GM18520 (cell line): Measurements from ENCODE around the gene AGT.
"Not testable (repeated sequence)": the region's sequence is repeated elsewhere in the genome, so short reads cannot be mapped to it uniquely, and the experiment has no call there.

Experiments used
- ATAC-seq: cut with Tn5 transposase; IDR thresholded peaks from one replicate; pipeline ENCODE4 v1.9.1; 2021; ENCODE audit not compliant: unreplicated experiment

Gene AGT

GRCh38 chr1:230744382-230744781 lies 30.5 kb upstream of the AGT start:
- ATAC-seq: no peak

DNA sequence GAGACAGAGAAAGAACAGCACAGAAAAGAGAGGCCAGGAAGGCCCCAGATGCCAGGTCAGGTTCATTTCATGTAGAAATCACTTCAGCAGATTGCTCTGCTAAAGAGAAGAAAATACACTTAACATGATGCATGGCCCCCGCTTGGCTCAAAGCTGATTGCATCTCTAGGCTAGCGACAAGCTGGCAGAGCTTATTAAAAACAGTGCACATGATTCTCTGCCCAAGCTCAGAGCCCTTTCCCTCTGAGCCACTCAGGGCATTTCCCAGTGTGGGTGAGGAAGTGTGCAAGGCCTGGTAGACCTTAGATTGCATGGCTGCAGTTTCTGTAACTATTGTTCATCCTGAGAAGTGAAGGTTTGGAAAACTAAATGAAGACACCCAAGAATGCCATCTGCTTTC lies 30.0 kb upstream of the AGT start:
- no peak for ATAC-seq

DNA sequence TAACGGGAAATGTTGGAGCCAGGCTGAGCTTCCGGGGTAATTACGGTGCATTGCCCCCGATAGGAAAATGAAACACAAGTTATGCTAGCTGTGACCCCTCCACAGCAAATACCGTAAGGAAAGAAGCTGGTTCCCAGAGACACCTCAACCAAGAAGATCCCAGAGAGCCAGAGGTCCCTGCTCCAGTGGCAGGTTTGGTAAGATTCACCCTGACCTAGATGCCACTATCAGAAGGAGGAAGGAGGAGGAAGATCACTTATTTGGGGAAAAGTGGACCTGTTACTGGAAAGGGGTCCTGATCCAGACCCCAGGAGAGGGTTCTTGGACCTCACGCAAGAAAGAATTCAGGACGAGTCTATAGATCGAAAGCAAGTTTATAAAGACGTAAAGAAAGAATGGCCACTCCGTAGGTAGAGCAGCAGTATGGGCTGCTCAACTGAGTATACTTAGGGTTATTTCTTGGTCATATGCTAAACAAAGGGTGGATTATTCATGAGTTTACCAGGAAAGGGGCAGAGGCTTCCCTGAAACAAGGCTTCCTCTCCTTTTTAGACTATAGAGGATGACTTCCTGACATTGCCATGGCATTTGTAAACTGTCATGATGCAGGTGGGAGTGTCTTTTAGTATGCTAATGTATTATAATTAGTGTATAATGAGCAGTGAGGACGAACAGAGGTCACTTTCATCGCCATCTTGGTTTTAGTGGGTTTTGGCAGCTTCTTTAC lies 25.8 kb upstream of the AGT start:
- ATAC-seq: no peak

DNA sequence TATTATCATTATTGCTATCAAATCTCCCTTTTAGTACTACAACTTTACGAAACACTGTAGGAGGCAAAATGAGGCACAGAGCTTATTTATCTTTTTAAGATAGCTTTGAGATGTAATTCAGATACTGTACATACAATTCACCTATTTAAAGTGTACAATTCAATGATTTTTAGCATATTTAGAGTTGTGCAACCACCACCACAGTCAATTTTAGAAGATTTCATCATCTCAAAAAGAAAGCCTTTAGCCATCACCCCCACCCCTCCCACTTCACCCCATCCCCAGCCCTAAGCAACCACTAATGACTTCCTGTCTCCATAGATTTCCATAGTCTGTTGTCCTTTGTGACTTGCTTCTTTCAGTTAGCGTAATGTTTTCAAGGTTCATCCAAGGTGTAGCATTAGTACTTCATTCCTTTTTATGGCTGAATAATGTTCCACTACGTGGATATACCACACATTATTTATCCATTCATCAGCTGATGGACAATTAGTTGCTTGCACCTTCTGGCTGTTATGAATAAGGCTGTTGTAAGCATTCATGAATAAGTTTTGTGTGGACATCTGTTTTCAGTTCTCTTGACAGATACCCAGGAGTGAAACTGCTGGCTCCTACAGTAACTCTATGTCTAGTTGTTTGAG lies 23.8 kb upstream of the AGT start:
- ATAC-seq: no peak

- no peak for ATAC-seq
Measured at GRCh38 chr1:230735447-230735846, 21.5 kb upstream of the AGT start.

DNA sequence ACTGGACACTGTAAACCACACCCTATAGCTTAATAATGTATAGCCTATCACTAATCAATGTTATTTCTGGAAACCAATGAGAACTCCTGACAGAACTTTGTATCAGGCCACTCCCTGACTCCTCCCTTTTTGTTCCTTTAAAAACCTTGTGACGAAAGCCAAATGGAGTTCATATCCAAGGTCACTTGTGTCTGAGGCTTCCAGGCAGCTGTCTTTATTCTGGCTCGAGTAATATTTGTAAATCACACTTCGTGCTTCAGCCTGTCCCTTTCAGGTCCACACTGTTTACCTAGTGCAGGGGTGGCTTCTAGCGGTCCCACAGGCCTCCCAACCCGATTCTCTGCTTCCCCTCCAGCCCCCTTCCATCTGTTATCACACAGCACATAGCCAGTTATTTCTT lies 17.1 kb upstream of the AGT start:
- no peak for ATAC-seq

DNA sequence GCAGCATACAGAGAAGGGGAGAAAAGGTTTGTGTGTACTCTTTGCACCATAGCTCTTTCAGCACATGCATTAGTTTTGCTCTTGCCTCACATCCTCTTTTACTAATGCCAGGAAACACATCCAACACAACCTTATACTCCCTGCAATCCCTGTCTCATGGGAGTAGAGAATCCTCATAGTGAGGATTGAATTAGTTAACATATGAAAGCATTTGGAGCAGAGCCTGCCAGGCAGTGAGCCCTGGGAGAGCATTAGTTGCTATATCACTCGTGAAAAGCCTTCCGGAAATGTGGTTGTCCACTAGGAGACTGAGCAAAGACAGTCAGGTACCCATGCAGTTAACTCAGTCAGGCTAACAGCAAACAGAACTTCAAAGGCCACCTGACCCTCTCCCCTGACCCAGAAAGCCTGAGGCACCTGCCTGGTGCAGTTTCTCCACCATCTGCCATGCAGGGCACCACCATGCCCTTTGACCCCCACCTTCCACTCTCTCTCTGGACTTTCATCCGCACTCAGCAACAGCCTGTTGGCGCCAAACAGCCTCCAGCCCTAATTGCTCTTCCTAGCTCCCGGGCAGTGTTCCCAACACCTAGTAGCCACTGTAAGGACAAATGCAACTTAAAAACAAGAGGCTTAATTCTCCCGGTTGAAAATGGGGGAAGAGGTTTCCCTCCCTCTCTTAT lies 14.9 kb upstream of the AGT start:
- no peak for ATAC-seq

GRCh38 chr1:230725256-230726012 lies 11.5 kb upstream of the AGT start:
- ATAC-seq: no peak

DNA sequence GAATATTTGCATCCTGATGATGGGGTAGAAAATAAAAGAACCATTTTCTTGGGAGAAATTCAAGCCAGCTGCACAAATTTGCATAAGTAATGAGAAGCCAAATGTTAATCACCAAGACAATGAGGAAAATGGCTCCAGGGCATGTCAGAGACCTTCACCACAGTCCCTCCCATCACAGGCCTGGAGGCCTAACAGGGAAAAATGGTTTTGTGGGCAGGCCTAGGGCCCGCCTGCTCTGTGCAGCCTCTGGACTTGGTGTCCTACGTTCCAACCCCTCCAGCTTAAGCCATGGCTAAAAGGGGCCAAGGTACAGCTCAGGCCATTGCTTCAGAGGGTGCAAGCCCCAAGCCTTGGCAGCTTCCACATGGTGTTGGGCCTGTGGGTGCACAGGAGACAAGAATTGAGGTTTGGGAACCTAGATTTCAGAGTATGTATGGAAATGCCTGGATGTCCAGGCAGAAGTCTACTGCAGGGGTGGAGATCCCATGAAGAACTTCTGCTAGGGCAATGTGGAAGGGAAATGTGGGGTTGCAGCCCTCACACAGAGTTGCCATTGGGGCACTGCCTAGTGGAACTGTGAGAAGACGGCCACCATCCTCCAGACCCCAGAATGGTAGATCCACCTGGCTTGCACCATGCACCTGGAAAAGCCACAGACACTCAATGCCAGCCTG lies 8.1 kb upstream of the AGT start:
- not testable (repeated sequence) for ATAC-seq

DNA sequence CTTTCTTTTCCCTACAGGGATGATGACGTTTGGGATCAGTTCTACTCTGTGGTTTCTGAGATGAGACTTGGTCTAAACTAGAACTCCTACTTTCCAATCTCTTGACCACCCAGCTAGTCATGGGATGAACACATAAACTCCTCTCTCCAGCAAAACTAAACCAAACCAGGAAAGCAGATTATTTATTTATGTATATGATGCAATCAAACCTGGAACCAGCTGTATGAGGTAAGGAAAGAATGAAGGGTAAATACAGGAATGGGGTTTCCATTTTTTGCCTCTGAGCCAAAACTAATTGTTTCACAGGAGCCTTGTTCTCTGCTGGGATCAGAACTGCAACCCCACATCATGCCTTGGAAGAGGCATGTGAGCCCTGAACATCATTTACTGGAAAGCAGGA lies 3.3 kb upstream of the AGT start:
- no peak for ATAC-seq

GRCh38 chr1:230716453-230716852 lies 2.5 kb upstream of the AGT start:
- not testable (repeated sequence) for ATAC-seq

- ATAC-seq: no peak
Measured at GRCh38 chr1:230715510-230715909, 1.6 kb upstream of the AGT start.

- no peak for ATAC-seq
Measured at GRCh38 chr1:230713547-230713914, 391 bp downstream of the AGT start.

DNA sequence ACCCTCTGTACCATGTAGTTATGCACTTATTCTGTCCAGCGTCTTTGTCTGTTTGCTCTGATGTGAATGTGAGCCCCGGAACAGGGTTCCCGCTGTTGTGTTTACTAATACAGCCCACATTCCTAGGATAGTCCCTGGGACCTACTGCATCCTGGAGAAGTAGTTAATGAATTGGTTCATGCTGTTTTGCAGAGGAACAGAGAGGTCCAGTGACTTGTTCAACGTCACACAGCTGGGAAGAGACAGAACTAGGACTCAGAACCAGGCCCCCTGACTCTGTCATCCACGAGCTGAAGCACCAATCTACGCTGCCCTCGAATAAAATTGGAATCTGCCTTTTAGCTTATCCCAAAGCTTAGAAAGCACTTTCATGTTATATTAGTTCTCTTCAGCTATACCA lies 784 bp downstream of the AGT start:
- no peak for ATAC-seq

GRCh38 chr1:230712470-230712942 lies 1.4 kb downstream of the AGT start:
- ATAC-seq: no peak

- ATAC-seq: no peak
Measured at GRCh38 chr1:230711245-230711644, 2.7 kb downstream of the AGT start.

DNA sequence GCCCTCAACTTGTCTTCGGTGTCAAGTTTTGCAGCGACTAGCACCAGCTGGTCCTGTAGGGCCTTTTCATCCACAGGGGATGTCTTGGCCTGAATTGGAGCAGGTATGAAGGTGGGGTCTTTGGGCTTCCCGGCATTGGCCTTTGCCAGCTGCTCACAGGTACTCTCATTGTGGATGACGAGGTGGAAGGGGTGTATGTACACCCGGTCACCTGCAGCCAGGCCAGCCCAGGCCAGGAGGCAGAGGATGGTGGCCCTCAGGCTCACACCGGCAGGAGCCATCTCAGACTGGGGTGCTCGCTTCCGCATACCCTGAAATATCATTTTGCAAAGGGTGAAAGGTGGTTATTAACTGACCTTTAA lies 3.4 kb downstream of the AGT start:
- no peak for ATAC-seq

DNA sequence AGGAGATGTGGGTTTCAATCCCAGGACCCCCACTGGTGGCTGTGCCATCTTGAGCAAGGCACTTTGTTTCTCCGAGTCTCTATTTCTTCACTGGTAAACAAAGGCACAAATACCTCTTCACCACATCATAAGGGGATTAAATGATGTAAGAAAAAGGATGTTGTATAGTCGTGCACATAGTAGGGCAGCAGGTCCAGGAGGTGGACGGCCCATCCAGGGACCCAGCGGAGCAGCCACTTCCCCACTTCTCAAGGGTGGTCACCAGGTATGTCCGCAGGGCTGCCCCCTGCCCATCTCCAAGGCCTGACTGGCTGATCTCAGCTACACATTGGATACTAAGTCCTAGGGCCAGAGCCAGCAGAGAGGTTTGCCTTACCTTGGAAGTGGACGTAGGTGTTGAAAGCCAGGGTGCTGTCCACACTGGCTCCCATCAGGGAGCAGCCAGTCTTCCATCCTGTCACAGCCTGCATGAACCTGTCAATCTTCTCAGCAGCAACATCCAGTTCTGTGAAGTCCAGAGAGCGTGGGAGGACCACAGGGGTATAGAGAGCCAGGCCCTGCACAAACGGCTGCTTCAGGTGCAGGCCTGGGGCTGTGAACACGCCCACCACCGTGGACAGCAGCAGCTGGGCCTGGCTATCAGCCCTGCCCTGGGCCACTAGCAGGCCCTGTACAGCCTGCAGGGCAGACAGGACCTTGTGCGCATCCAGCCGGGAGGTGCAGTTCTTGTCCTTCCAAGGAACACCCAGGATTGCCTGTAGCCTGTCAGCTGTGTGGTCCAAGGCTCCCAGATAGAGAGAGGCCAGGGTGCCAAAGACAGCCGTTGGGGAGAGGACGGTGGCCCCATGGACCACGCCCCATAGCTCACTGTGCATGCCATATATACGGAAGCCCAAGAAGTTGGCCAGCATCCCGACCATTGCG lies 4.0 kb downstream of the AGT start:
- ATAC-seq: no peak

GRCh38 chr1:230708631-230709580 lies 5.0 kb downstream of the AGT start:
- no peak for ATAC-seq
